Measurements from ENCODE around the gene FXYD6. TPM values are rescaled to one million over a fixed set of nuclear protein-coding genes. Genes with fewer than 3 reads are reported as not detected.

Gene FXYD6
- total and polyA plus RNA-seq, 9 of the 15 experiments (the other 6 are each of a cell fraction or from before 2014, with no cell fraction given): 0.07 to 0.35 TPM; not detected in 7

DNA sequence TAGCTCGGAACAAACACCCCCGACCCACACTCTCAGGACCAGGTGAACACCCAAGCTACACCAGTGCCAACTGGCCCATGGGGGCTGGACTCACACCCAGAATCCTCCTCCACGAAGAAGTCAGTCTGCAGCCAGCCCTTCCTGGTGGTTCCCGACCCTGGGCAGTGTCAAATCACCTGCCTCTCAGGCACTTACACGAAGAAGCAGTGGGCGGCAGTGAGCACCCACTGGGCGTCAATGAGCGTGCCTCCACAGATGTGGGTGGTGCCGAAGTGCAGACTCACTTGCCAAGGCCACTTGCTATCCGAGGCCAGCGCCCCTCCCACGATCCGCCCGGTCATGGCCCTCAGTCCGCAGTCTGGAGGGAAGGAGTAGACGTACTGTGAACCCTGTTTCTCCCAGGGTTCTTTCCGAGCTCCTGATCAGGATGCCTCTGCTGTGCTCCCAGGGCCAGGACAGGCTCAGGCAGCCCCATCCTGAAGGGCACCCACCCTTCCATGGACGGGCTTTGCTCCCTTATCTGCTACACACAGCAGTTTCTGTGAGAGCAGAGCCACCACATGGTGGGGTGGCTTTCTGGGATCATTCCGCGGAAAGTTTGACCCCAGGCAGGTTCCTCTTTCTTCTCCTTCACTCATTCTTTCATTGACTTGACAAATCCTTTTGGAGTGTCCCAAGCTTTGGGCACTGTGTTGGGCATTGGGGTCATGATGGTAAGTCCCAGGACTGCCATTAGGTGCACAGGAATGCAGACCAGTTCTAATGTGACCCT lies 33.3 kb upstream of the FXYD6 start (continued):
- peak; percentile 73; the same call in 1 of the 2 replicates for TF ChIP-seq TFAP4 (CRISPR knock-in tag; IDR thresholded peaks at IDR 0.05; ENCODE audit: borderline replicate concordance)
- TF ChIP-seq ADNP (tag; IDR thresholded peaks at IDR 0.05): no peak
- TF ChIP-seq CEBPB (tag; IDR thresholded peaks at IDR 0.05): no peak
- TF ChIP-seq POLR2G (IDR thresholded peaks at IDR 0.05; ENCODE audit: low read depth, low read length): no peak
- TF ChIP-seq ESRRA (IDR thresholded peaks at IDR 0.05; ENCODE audit: borderline replicate concordance, low read depth): peak; percentile 44; the same call in 1 of the 2 replicates
- no peak for TF ChIP-seq ZNF449 (CRISPR knock-in tag; IDR thresholded peaks at IDR 0.05)
- TF ChIP-seq ZNF324 (CRISPR knock-in tag; IDR thresholded peaks at IDR 0.05): no peak
- TF ChIP-seq FUS (optimal IDR thresholded peaks at IDR 0.05; ENCODE audit: low read depth, low read length): no peak
- TF ChIP-seq BRCA1 (IDR thresholded peaks at IDR 0.05): no peak
- TF ChIP-seq BRCA1 (CRISPR knock-in tag; IDR thresholded peaks at IDR 0.05): no peak
- no peak for TF ChIP-seq MEIS2 (IDR thresholded peaks at IDR 0.05; ENCODE audit: partially characterized antibody)
- peak; percentile 49; the same call in 1 of the 2 replicates for TF ChIP-seq SP1 (CRISPR knock-in tag; IDR thresholded peaks at IDR 0.05)
- 0 out of 2 replicates have a peak, but pooled peaks have one; percentile 44 for TF ChIP-seq RHOXF2B (CRISPR knock-in tag; conservative IDR thresholded peaks at IDR 0.05)
- peak in 1 of 3 experiments; percentile 41; a peak in 2 of 6 replicates for TF ChIP-seq CTCF (IDR thresholded peaks at IDR 0.05 in 2 of 3, conservative IDR thresholded peaks at IDR 0.05 in 1 of 3; ENCODE audit: insufficient read depth in 2 of 3, low read depth in 1 of 3, low read length in 3 of 3)
- TF ChIP-seq MBD2 (IDR thresholded peaks at IDR 0.05; ENCODE audit: borderline replicate concordance, low read depth): no peak
- TF ChIP-seq BACH1 (tag; IDR thresholded peaks at IDR 0.05): no peak
- TF ChIP-seq, protein P1, sequence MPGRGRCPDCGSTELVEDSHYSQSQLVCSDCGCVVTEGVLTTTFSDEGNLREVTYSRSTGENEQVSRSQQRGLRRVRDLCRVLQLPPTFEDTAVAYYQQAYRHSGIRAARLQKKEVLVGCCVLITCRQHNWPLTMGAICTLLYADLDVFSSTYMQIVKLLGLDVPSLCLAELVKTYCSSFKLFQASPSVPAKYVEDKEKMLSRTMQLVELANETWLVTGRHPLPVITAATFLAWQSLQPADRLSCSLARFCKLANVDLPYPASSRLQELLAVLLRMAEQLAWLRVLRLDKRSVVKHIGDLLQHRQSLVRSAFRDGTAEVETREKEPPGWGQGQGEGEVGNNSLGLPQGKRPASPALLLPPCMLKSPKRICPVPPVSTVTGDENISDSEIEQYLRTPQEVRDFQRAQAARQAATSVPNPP (IDR thresholded peaks at IDR 0.05; ENCODE audit: borderline replicate concordance, insufficient read depth, insufficient read length): no peak
- TF ChIP-seq ZNF707 (CRISPR knock-in tag; conservative IDR thresholded peaks at IDR 0.05): no peak
- no peak for TF ChIP-seq POU5F1 (IDR thresholded peaks at IDR 0.05; ENCODE audit: borderline replicate concordance, low read depth, low read length, partially characterized antibody)
- no peak for TF ChIP-seq BRD4 (IDR thresholded peaks at IDR 0.05)
- TF ChIP-seq RNF2 (IDR thresholded peaks at IDR 0.05): no peak
- TF ChIP-seq CREM (IDR thresholded peaks at IDR 0.05; ENCODE audit: low read depth): peak; percentile 37; the same call in 1 of the 2 replicates
- TF ChIP-seq, protein P2, sequence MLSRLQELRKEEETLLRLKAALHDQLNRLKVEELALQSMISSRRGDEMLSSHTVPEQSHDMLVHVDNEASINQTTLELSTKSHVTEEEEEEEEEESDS (CRISPR knock-in tag; IDR thresholded peaks at IDR 0.05): no peak
- TF ChIP-seq RBM17 (IDR thresholded peaks at IDR 0.05; ENCODE audit: borderline replicate concordance, low read depth, low read length): no peak

Measured in K562 (cell line).